ENCODE results near the gene HERPUD1. TPM values are rescaled to one million over a fixed set of nuclear protein-coding genes. Genes with fewer than 3 reads are reported as not detected.

HERPUD1 gene
- total RNA-seq, 1 experiment from 2014 or later: 296 TPM

DNA sequence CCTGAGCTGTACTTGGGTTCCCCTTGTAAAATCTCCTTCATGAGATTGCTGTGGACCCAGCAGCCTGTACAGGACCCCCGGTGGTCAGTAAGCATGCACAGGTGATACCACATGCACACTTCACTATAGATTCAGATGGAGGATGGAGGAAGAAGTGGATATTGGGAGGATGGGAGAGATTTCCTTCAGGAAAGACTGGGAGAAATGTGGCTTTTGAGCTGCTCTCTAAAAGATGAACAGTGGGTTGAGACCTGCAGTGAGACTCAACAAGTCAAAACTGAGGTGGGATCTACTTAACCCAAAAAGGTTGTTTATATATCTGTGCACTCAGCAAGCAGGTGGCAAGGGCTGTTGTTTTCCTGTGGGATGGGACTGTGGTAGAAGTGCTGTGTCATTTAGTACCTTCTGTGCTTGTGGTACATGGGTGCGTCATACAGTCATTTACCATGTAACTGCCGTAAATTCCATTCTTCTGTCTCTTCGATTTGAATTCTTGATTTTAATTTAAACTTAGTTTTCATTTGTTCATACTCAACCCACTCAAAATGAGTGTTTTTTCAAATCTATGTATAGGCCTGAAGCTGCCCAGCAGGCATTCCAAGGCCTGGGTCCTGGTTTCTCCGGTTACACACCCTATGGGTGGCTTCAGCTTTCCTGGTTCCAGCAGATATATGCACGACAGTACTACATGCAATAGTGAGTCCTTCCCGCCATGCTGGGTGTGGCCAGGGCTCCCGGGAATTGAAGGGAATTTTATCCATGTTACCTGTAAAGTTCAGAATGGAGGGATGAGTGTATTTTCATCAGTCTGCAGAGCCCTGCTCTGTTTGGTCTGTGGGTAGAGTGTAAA is 6.9 kb downstream of the HERPUD1 start:
- no peaks in the 10 kb centered on the region for H3K9me3 Mint-ChIP-seq (ENCODE audit: unreplicated experiment)
- peaks cover 100% of the 10 kb centered on the region for H3K36me3 Mint-ChIP-seq (ENCODE audit: insufficient read depth, unreplicated experiment)
- no peak overlapping the region for H3K4me3 Mint-ChIP-seq (ENCODE audit: unreplicated experiment)
- H3K4me1 Mint-ChIP-seq (ENCODE audit: low read depth, unreplicated experiment): peaks cover 23% of the 10 kb centered on the region
- CTCF ChIA-PET: no interaction called here
- no peak for DNase-seq
- peak overlapping the region; percentile 43 for H3K27ac Mint-ChIP-seq (ENCODE audit: unreplicated experiment)
- H3K27me3 Mint-ChIP-seq (ENCODE audit: insufficient read depth, unreplicated experiment): no peaks in the 10 kb centered on the region
- TF ChIP-seq, protein P1, sequence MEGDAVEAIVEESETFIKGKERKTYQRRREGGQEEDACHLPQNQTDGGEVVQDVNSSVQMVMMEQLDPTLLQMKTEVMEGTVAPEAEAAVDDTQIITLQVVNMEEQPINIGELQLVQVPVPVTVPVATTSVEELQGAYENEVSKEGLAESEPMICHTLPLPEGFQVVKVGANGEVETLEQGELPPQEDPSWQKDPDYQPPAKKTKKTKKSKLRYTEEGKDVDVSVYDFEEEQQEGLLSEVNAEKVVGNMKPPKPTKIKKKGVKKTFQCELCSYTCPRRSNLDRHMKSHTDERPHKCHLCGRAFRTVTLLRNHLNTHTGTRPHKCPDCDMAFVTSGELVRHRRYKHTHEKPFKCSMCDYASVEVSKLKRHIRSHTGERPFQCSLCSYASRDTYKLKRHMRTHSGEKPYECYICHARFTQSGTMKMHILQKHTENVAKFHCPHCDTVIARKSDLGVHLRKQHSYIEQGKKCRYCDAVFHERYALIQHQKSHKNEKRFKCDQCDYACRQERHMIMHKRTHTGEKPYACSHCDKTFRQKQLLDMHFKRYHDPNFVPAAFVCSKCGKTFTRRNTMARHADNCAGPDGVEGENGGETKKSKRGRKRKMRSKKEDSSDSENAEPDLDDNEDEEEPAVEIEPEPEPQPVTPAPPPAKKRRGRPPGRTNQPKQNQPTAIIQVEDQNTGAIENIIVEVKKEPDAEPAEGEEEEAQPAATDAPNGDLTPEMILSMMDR (IDR thresholded peaks at IDR 0.05; ENCODE audit: insufficient read depth in 1 of 2, low read depth in 1 of 2, low read length in 1 of 2, severe bottlenecking in 1 of 2, unreplicated experiment in 1 of 2): no peak
- H3K4me3 ChIP-seq (ENCODE audit: low read depth, low read length): no peak overlapping the region
- H3K36me3 ChIP-seq (ENCODE audit: control insufficient read depth, insufficient read depth, low read length): peaks cover 15% of the 10 kb centered on the region
- H3K9me3 ChIP-seq: no peaks in the 10 kb centered on the region
- H3K27me3 ChIP-seq (replicated peaks; ENCODE audit: control insufficient read depth, insufficient read depth, low read length): no peaks in the 10 kb centered on the region
- no TSS peak for BruUV-seq (replicated peaks)
- intact Hi-C loops (cut with micrococcal nuclease; ENCODE audit: unreplicated experiment): no loop called here
- POLR2A ChIA-PET: interaction anchor here (0.6 to 1.1 kb wide), 2 partner anchors 50 to 67 kb away, joined by 3 to 5 read pairs; partner anchors contain the start of gene NLRC5
- peaks cover 9% of the 10 kb centered on the region for H3K4me1 ChIP-seq

DNA sequence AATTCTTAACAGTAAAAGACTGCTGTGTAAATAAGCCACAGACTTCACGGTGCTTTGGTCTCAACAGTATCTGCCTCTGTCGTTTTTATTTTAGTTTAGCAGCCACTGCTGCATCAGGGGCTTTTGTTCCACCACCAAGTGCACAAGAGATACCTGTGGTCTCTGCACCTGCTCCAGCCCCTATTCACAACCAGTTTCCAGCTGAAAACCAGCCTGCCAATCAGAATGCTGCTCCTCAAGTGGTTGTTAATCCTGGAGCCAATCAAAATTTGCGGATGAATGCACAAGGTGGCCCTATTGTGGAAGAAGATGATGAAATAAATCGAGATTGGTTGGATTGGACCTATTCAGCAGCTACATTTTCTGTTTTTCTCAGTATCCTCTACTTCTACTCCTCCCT is 7.9 kb downstream of the HERPUD1 start:
- peaks cover 4% of the 10 kb centered on the region; the same call in 1 of the 2 replicates for H3K4me1 ChIP-seq
- Mint-ChIP-seq H3K4me3 (ENCODE audit: unreplicated experiment) (no peak overlapping the region), H3K4me1 (ENCODE audit: low read depth, unreplicated experiment) (peaks cover 25% of the 10 kb centered on the region)

DNA sequence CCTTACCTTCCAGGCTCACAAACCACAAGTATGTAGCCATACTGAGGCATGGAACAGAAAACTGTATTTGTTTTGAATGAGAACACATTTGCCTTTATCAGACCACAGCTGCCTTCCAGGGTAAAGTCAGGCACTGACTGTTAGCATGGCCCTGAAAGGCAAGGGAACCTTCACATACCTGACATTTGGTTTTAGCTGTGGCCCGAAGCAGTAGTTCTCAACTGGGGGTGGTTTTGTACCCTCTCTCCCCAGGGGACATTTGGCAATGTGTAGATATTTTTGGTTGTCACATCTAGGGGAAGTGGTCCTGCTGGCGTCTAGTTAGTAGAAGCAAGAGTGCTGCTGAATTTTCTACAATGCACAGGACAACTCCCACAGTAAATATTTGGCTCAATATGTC is 9.2 kb downstream of the HERPUD1 start:
- H3K4me3 ChIP-seq (ENCODE audit: low read depth, low read length): no peak overlapping the region
- BruUV-seq (replicated peaks): no TSS peak
- Mint-ChIP-seq H3K27ac (ENCODE audit: unreplicated experiment) (no peak overlapping the region), H3K4me1 (ENCODE audit: low read depth, unreplicated experiment) (peaks cover 18% of the 10 kb centered on the region), H3K4me3 (ENCODE audit: unreplicated experiment) (no peak overlapping the region), H3K27me3 (ENCODE audit: insufficient read depth, unreplicated experiment) (no peaks in the 10 kb centered on the region), H3K36me3 (ENCODE audit: insufficient read depth, unreplicated experiment) (peaks cover 100% of the 10 kb centered on the region), H3K9me3 (ENCODE audit: unreplicated experiment) (no peaks in the 10 kb centered on the region)
- POLR2A ChIA-PET: no interaction called here
- intact Hi-C loops (cut with micrococcal nuclease; ENCODE audit: unreplicated experiment): no loop called here
- peaks cover 4% of the 10 kb centered on the region; the same call in 1 of the 2 replicates for H3K4me1 ChIP-seq
- CTCF ChIA-PET: no interaction called here
- DNase-seq: no peak
- no peaks in the 10 kb centered on the region for H3K27me3 ChIP-seq (replicated peaks; ENCODE audit: control insufficient read depth, insufficient read depth, low read length)
- H3K36me3 ChIP-seq (ENCODE audit: control insufficient read depth, insufficient read depth, low read length): peaks cover 14% of the 10 kb centered on the region
- TF ChIP-seq, protein P1 (IDR thresholded peaks at IDR 0.05; ENCODE audit: insufficient read depth in 1 of 2, low read depth in 1 of 2, low read length in 1 of 2, severe bottlenecking in 1 of 2, unreplicated experiment in 1 of 2): no peak
- H3K9me3 ChIP-seq: no peaks in the 10 kb centered on the region

More for the DNA sequence above, 7.9 kb downstream of the HERPUD1 start:
- Histone ChIP-seq H3K4me3 (ENCODE audit: low read depth, low read length) (no peak overlapping the region), H3K36me3 (ENCODE audit: control insufficient read depth, insufficient read depth, low read length) (peaks cover 14% of the 10 kb centered on the region), H3K9me3 (no peaks in the 10 kb centered on the region), H3K27me3 (replicated peaks; ENCODE audit: control insufficient read depth, insufficient read depth, low read length) (no peaks in the 10 kb centered on the region)
- CTCF ChIA-PET: no interaction called here
- intact Hi-C loops (cut with micrococcal nuclease; ENCODE audit: unreplicated experiment): no loop called here
- Mint-ChIP-seq H3K9me3 (ENCODE audit: unreplicated experiment) (no peaks in the 10 kb centered on the region), H3K27me3 (ENCODE audit: insufficient read depth, unreplicated experiment) (no peaks in the 10 kb centered on the region), H3K36me3 (ENCODE audit: insufficient read depth, unreplicated experiment) (peaks cover 100% of the 10 kb centered on the region), H3K27ac (ENCODE audit: unreplicated experiment) (no peak overlapping the region)
- POLR2A ChIA-PET: no interaction called here
- TF ChIP-seq, protein P1 (IDR thresholded peaks at IDR 0.05; ENCODE audit: insufficient read depth in 1 of 2, low read depth in 1 of 2, low read length in 1 of 2, severe bottlenecking in 1 of 2, unreplicated experiment in 1 of 2): no peak
- no TSS peak for BruUV-seq (replicated peaks)
- no peak for DNase-seq

Data from Caco-2 (cell line).